Panc1 (cell line): ENCODE measurements around the gene FOS.

ENCODE experiments used
- POLR2AphosphoS5 ChIP-seq: IDR thresholded peaks from 2 replicates; pipeline ENCODE4 v1.6.1; 2012; ENCODE audit warnings: mild to moderate bottlenecking, low read depth, low read length, moderate library complexity
- TCF7L2 ChIP-seq: IDR thresholded peaks from 2 replicates; pipeline ENCODE4 v1.6.1; 2011; ENCODE audit warnings: mild to moderate bottlenecking, low read depth, low read length, inconsistent platforms
- TF ChIP-seq, protein P1 (sequence below): fragments of 450-650 bp; IDR thresholded peaks from 2 replicates; pipeline ENCODE4 v1.5.1; 2017; ENCODE audit warnings: mild to moderate bottlenecking

DNA sequence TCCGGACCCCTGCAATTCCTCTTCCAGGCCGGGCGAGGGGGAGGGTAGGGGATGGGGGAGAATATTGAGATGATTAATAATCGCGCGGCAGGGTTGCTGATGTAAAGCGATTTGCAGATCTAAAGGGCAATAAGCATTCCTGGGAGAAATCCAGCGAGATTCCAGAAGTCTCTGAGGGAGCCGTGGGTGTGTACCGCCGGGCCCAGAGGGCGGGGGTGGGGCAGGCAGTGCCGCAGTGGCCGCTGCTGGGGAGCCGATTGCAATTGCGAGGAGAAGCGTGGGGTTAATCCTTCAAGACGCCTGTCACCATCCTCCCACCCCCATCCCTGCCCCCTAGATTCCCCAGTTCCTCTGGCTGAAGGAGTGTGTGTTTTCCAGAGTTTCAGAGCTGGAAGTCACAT is 16.4 kb downstream of the FOS start:
- TF ChIP-seq, protein P1, sequence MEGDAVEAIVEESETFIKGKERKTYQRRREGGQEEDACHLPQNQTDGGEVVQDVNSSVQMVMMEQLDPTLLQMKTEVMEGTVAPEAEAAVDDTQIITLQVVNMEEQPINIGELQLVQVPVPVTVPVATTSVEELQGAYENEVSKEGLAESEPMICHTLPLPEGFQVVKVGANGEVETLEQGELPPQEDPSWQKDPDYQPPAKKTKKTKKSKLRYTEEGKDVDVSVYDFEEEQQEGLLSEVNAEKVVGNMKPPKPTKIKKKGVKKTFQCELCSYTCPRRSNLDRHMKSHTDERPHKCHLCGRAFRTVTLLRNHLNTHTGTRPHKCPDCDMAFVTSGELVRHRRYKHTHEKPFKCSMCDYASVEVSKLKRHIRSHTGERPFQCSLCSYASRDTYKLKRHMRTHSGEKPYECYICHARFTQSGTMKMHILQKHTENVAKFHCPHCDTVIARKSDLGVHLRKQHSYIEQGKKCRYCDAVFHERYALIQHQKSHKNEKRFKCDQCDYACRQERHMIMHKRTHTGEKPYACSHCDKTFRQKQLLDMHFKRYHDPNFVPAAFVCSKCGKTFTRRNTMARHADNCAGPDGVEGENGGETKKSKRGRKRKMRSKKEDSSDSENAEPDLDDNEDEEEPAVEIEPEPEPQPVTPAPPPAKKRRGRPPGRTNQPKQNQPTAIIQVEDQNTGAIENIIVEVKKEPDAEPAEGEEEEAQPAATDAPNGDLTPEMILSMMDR, result no peak
- TF ChIP-seq POLR2AphosphoS5 (no peak), TCF7L2 (no peak)
